Panc1 (cell line): ENCODE data around the gene MYH10. TPM values are rescaled to one million over a fixed set of nuclear protein-coding genes. Genes with fewer than 3 reads are reported as not detected.

Experiments used
- ATAC-seq: fragments of 200-7000 bp; cut with Tn5 transposase; 2 replicates; pipeline ENCODE4 v1.9.1; 2020; ENCODE audit warnings: mild to moderate bottlenecking, moderate library complexity
- BruUV-seq: library from RNA; stranded (reverse); fragments of 400-500 nt; replicated peaks from 2 replicates; lab custom pipeline; 2021; lab: Mats Ljungman, UMichigan
- CTCF ChIA-PET: fragments of 300-600 bp; sonication (Branson Sonifier 250); formaldehyde crosslinking; loops from one replicate; lab custom pipeline; 2022; ENCODE audit warnings: antibody characterized with exemption; lab: Charles Lee
- POLR2A ChIA-PET: fragments of 300-600 bp; sonication (Branson Sonifier 250); formaldehyde crosslinking; loops from one replicate; lab custom pipeline; 2022; ENCODE audit warnings: antibody characterized with exemption; lab: Charles Lee
- DNase-seq: peaks from one replicate; pipeline ENCODE4 v3.0.0-alpha.2; 2010; ENCODE audit warnings: low read depth, low spot score
- H3K27ac ChIP-seq: 2 replicates; pipeline ENCODE4 v1.5.1; 2011; ENCODE audit warnings: mild to moderate bottlenecking, low read length, inconsistent platforms
- H3K27me3 ChIP-seq: fragments of 200-500 bp; sonication (Bioruptor generic); 2 replicates; pipeline ENCODE4 v1.6.0; 2014; ENCODE audit warnings: low read length, inconsistent platforms; ENCODE audit not compliant: control insufficient read depth, insufficient read depth
- H3K36me3 ChIP-seq: fragments of 200-500 bp; sonication (Bioruptor generic); 2 replicates; pipeline ENCODE4 v1.5.1; 2014; ENCODE audit warnings: inconsistent platforms, mild to moderate bottlenecking, low read length, moderate library complexity; ENCODE audit not compliant: control insufficient read depth, insufficient read depth
- H3K4me1 ChIP-seq: 2 replicates; pipeline ENCODE4 v1.5.1; 2011; ENCODE audit warnings: inconsistent platforms, mild to moderate bottlenecking, low read length, moderate library complexity; ENCODE audit not compliant: control insufficient read depth, insufficient read depth
- H3K4me3 ChIP-seq, 2 experiments: 2 replicates each; pipeline ENCODE4 v1.5.1; 2011 to 2012; ENCODE audit warnings: low read depth in 2 of 2, low read length in 2 of 2, mild to moderate bottlenecking in 2 of 2, inconsistent platforms in 1 of 2, moderate library complexity in 1 of 2
- H3K9me3 ChIP-seq: fragments of 200-500 bp; sonication (Bioruptor generic); 2 replicates; pipeline ENCODE4 v1.5.1; 2014; ENCODE audit warnings: low read depth, mild to moderate bottlenecking, inconsistent platforms, low read length, moderate library complexity; ENCODE audit not compliant: control insufficient read depth, insufficient read depth
- CTCF ChIP-seq: fragments of 450-650 bp; IDR thresholded peaks from 2 replicates; pipeline ENCODE4 v1.5.1; 2017; ENCODE audit warnings: mild to moderate bottlenecking
- POLR2AphosphoS5 ChIP-seq: IDR thresholded peaks from 2 replicates; pipeline ENCODE4 v1.6.1; 2012; ENCODE audit warnings: mild to moderate bottlenecking, low read depth, low read length, moderate library complexity
- REST ChIP-seq, 2 experiments: IDR thresholded peaks; 2 replicates each; pipeline ENCODE4 v1.6.1; 2011 to 2012; ENCODE audit warnings: low read depth in 2 of 2, control low read depth in 1 of 2, low read length in 1 of 2, mild to moderate bottlenecking in 1 of 2, moderate library complexity in 1 of 2; ENCODE audit not compliant: insufficient read depth in 1 of 2
- SIN3A ChIP-seq: IDR thresholded peaks from 2 replicates; pipeline ENCODE4 v1.6.1; 2012; ENCODE audit warnings: low read depth, mild to moderate bottlenecking, low read length, moderate library complexity, borderline replicate concordance; ENCODE audit not compliant: insufficient read depth
- TCF7L2 ChIP-seq: IDR thresholded peaks from 2 replicates; pipeline ENCODE4 v1.6.1; 2011; ENCODE audit warnings: mild to moderate bottlenecking, low read depth, low read length, inconsistent platforms
- in situ Hi-C: cut with HindIII; loops from 2 replicates; pipeline ENCODE4 v1.10.0; 2016; ENCODE audit warnings: low sequenced_read_pairs, low pct_unique_long_range_greater_than_20kb
- intact Hi-C: fragments of 100-400 bp; cut with micrococcal nuclease; formaldehyde crosslinking; loops from one replicate; pipeline ENCODE4 v1.10.0; 2022; ENCODE audit not compliant: unreplicated experiment
- total RNA-seq: library from RNA; stranded (reverse); gene quantifications from one replicate; pipeline ENCODE4 v1.2.1, GENCODE V29; 2021; ENCODE audit not compliant: unreplicated experiment

The MYH10 gene
- total RNA-seq, 1 experiment from 2014 or later = 36.5 TPM

- TF ChIP-seq CTCF (no peak), SIN3A (no peak), POLR2AphosphoS5 (no peak), TCF7L2 (no peak), REST (IDR thresholded peaks at IDR 0.05; ENCODE audit: insufficient read depth in 1 of 2, low read depth in 2 of 2, low read length in 1 of 2) (no peak)
- no peak for DNase-seq
- Histone ChIP-seq H3K36me3 (no peaks in the 10 kb centered on the region), H3K9me3 (no peaks in the 10 kb centered on the region), H3K27me3 (no peaks in the 10 kb centered on the region), H3K4me3 (no peak overlapping the region), H3K27ac (no peak overlapping the region), H3K4me1 (no peaks in the 10 kb centered on the region)
- no peak for ATAC-seq
- POLR2A ChIA-PET = no interaction called here
- CTCF ChIA-PET = no interaction called here
- in situ Hi-C loops (no loop called here), intact Hi-C loops (no loop called here)
- no TSS peak for BruUV-seq
These were observed 49.4 kb downstream of the MYH10 start for GRCh38 chr17:8580952-8581658.

- no peak overlapping the region for H3K27ac ChIP-seq
- no peak overlapping the region for H3K4me3 ChIP-seq
- no peaks in the 10 kb centered on the region for H3K4me1 ChIP-seq
- POLR2A ChIA-PET = no interaction called here
- TF ChIP-seq TCF7L2 = no peak
- TF ChIP-seq POLR2AphosphoS5 = no peak
- TF ChIP-seq SIN3A = no peak
- TF ChIP-seq REST (IDR thresholded peaks at IDR 0.05; ENCODE audit: insufficient read depth in 1 of 2, low read depth in 2 of 2, low read length in 1 of 2) = no peak
- no peak for TF ChIP-seq CTCF
- no TSS peak for BruUV-seq
- CTCF ChIA-PET = no interaction called here
- in situ Hi-C loops = no loop called here
- no peaks in the 10 kb centered on the region; the same call in 1 of the 2 replicates for H3K36me3 ChIP-seq
- no peak for DNase-seq
- no peaks in the 10 kb centered on the region for H3K9me3 ChIP-seq
- H3K27me3 ChIP-seq = no peaks in the 10 kb centered on the region
- ATAC-seq = no peak
- intact Hi-C loops = no loop called here
These were observed 52.7 kb downstream of the MYH10 start for GRCh38 chr17:8577868-8578267.
